NCI-H1105 (cell line): ENCODE data around the gene TIGD4.

Experiments used
- DNase-seq: peaks from one replicate; lab custom pipeline; 2025; lab: John Stamatoyannopoulos, UW

TIGD4 gene

GRCh38 chr4:152719801-152720556 is 59.6 kb downstream of the TIGD4 start:
- DNase-seq, result no peak
